Measurements from ENCODE around the gene PRDX4.

Gene PRDX4

GRCh38 chrX:23720117-23720677, 52.9 kb downstream of the PRDX4 start:
- Histone ChIP-seq H3K4me3 (ENCODE audit: low read length) (no peak overlapping the region), H3K27me3 (replicated peaks; ENCODE audit: insufficient read depth, low read length) (no peaks in the 10 kb centered on the region), H3K36me3 (replicated peaks; ENCODE audit: insufficient read depth, low read length) (no peaks in the 10 kb centered on the region), H3F3A (ENCODE audit: insufficient read depth, low read length) (no peaks in the 10 kb centered on the region), H3K9me3 (replicated peaks; ENCODE audit: insufficient read depth, low read length) (no peaks in the 10 kb centered on the region), H3K27ac (ENCODE audit: low read length) (no peak overlapping the region), H3K4me1 (ENCODE audit: low read length) (no peaks in the 10 kb centered on the region), H3K79me2 (ENCODE audit: low read length) (no peaks in the 10 kb centered on the region), H3K4me2 (ENCODE audit: low read depth, low read length) (no peak overlapping the region), H3K9ac (ENCODE audit: low read length) (no peak overlapping the region), H4K20me1 (ENCODE audit: insufficient read depth, low read length) (no peaks in the 10 kb centered on the region), H2AFZ (ENCODE audit: low read length) (no peak overlapping the region), H3K9me2 (replicated peaks; ENCODE audit: insufficient read depth, low read length) (no peaks in the 10 kb centered on the region)
- no peak for TF ChIP-seq EZH2 (optimal IDR thresholded peaks at IDR 0.05; ENCODE audit: low read depth, low read length)
- TF ChIP-seq EZH2phosphoT487 (IDR thresholded peaks at IDR 0.05; ENCODE audit: low read length): no peak
- TF ChIP-seq CTCF (IDR thresholded peaks at IDR 0.05; ENCODE audit: low read length): no peak
- DNase-seq: no peak

GRCh38 chrX:23726191-23726590, 58.9 kb downstream of the PRDX4 start:
- no peak for DNase-seq
- Histone ChIP-seq H2AFZ (ENCODE audit: low read length) (no peak overlapping the region), H3K9me3 (replicated peaks; ENCODE audit: insufficient read depth, low read length) (no peaks in the 10 kb centered on the region), H3K4me3 (ENCODE audit: low read length) (no peak overlapping the region), H3K27ac (ENCODE audit: low read length) (no peak overlapping the region), H4K20me1 (ENCODE audit: insufficient read depth, low read length) (no peaks in the 10 kb centered on the region), H3K27me3 (replicated peaks; ENCODE audit: insufficient read depth, low read length) (no peaks in the 10 kb centered on the region), H3K4me1 (ENCODE audit: low read length) (no peaks in the 10 kb centered on the region), H3K4me2 (ENCODE audit: low read depth, low read length) (no peak overlapping the region), H3K9ac (ENCODE audit: low read length) (no peak overlapping the region), H3F3A (ENCODE audit: insufficient read depth, low read length) (no peaks in the 10 kb centered on the region), H3K36me3 (replicated peaks; ENCODE audit: insufficient read depth, low read length) (no peaks in the 10 kb centered on the region), H3K79me2 (ENCODE audit: low read length) (no peaks in the 10 kb centered on the region), H3K9me2 (replicated peaks; ENCODE audit: insufficient read depth, low read length) (no peaks in the 10 kb centered on the region)
- TF ChIP-seq EZH2 (optimal IDR thresholded peaks at IDR 0.05; ENCODE audit: low read depth, low read length): no peak
- TF ChIP-seq CTCF (IDR thresholded peaks at IDR 0.05; ENCODE audit: low read length): no peak
- TF ChIP-seq EZH2phosphoT487 (IDR thresholded peaks at IDR 0.05; ENCODE audit: low read length): no peak

GRCh38 chrX:23727206-23727605, 59.9 kb downstream of the PRDX4 start:
- Histone ChIP-seq H3K27ac (ENCODE audit: low read length) (no peak overlapping the region), H3K27me3 (replicated peaks; ENCODE audit: insufficient read depth, low read length) (no peaks in the 10 kb centered on the region), H3K9me3 (replicated peaks; ENCODE audit: insufficient read depth, low read length) (no peaks in the 10 kb centered on the region), H4K20me1 (ENCODE audit: insufficient read depth, low read length) (no peaks in the 10 kb centered on the region), H3K36me3 (replicated peaks; ENCODE audit: insufficient read depth, low read length) (no peaks in the 10 kb centered on the region), H3K79me2 (ENCODE audit: low read length) (peaks cover 5% of the 10 kb centered on the region), H2AFZ (ENCODE audit: low read length) (no peak overlapping the region), H3K4me2 (ENCODE audit: low read depth, low read length) (no peak overlapping the region), H3K9ac (ENCODE audit: low read length) (no peak overlapping the region), H3K4me1 (ENCODE audit: low read length) (peaks cover 4% of the 10 kb centered on the region; the same call in 1 of the 2 replicates), H3K4me3 (ENCODE audit: low read length) (no peak overlapping the region), H3K9me2 (replicated peaks; ENCODE audit: insufficient read depth, low read length) (no peaks in the 10 kb centered on the region), H3F3A (ENCODE audit: insufficient read depth, low read length) (no peaks in the 10 kb centered on the region)
- TF ChIP-seq EZH2phosphoT487 (IDR thresholded peaks at IDR 0.05; ENCODE audit: low read length) (no peak), CTCF (IDR thresholded peaks at IDR 0.05; ENCODE audit: low read length) (no peak), EZH2 (optimal IDR thresholded peaks at IDR 0.05; ENCODE audit: low read depth, low read length) (no peak)
- no peak for DNase-seq
